RWPE1 (cell line): Measurements from ENCODE around the gene CCDC183.
"Not testable (repeated sequence)": the region's sequence is repeated elsewhere in the genome, so short reads cannot be mapped to it uniquely, and the experiment has no call there.

Source experiments
- CTCF ChIA-PET: fragments of 350-600 bp; sonication (Branson Sonifier 250); formaldehyde crosslinking; extraction: SDS; loops from one replicate; lab custom pipeline; 2021; lab: Yijun Ruan, JAX
- POLR2A ChIA-PET: fragments of 400-600 bp; formaldehyde crosslinking; extraction: SDS; loops from one replicate; lab custom pipeline; 2020; ENCODE audit warnings: antibody characterized with exemption; ENCODE audit not compliant: low non-redundant PET; lab: Yijun Ruan, JAX
- DNase-seq: peaks from one replicate; pipeline ENCODE4 v3.0.0; 2012; ENCODE audit warnings: low spot score
- H3K27ac ChIP-seq: fragments of 450-650 bp; 2 replicates; pipeline ENCODE4 v1.5.1; 2017
- CTCF ChIP-seq: fragments of 450-650 bp; conservative IDR thresholded peaks from 2 replicates; pipeline ENCODE4 v1.5.1; 2017; ENCODE audit warnings: low read depth, mild to moderate bottlenecking

Gene CCDC183

GRCh38 chr9:136760424-136760823 lies 35.7 kb upstream of the CCDC183 start:
- no peak overlapping the region for H3K27ac ChIP-seq
- TF ChIP-seq CTCF = no peak
- ChIA-PET POLR2A (interaction anchor here (0.6 to 1.0 kb wide), 2 partner anchors 33 to 124 kb away, joined by 3 read pairs; no protein-coding TSS in a partner anchor), CTCF (interaction anchor here (0.7 to 1.4 kb wide), 6 partner anchors 16 to 32 kb away, joined by 3 to 8 read pairs (median 4); no protein-coding TSS in a partner anchor)
- no peak for DNase-seq

- POLR2A ChIA-PET = interaction anchor here (0.6 to 1.0 kb wide), 2 partner anchors 33 to 124 kb away, joined by 3 read pairs; no protein-coding TSS in a partner anchor
- peak; percentile 81 for TF ChIP-seq CTCF
- CTCF ChIA-PET = interaction anchor here (0.5 to 1.4 kb wide), 9 partner anchors 16 to 123 kb away, joined by 3 to 8 read pairs (median 3); no protein-coding TSS in a partner anchor
- DNase-seq = peak; percentile 63
- H3K27ac ChIP-seq = not testable (repeated sequence)
Measured at GRCh38 chr9:136760834-136761544, 35.1 kb upstream of the CCDC183 start.

- TF ChIP-seq CTCF = no peak
- no peak overlapping the region for H3K27ac ChIP-seq
- no peak for DNase-seq
- ChIA-PET CTCF (interaction anchor here (0.5 to 0.8 kb wide), 5 partner anchors 16 to 123 kb away, joined by 3 to 5 read pairs (median 3); no protein-coding TSS in a partner anchor), POLR2A (interaction anchor here (0.7 kb wide), 1 partner anchor 89 kb away, joined by 3 read pairs; no protein-coding TSS in a partner anchor)
Measured at GRCh38 chr9:136761545-136761981, 34.6 kb upstream of the CCDC183 start.

GRCh38 chr9:136762221-136762691 lies 33.9 kb upstream of the CCDC183 start:
- TF ChIP-seq CTCF = no peak
- H3K27ac ChIP-seq = no peak overlapping the region
- no peak for DNase-seq
- POLR2A ChIA-PET = interaction anchor here (0.7 kb wide), 1 partner anchor 88 kb away, joined by 3 read pairs; no protein-coding TSS in a partner anchor
- CTCF ChIA-PET = no interaction called here

GRCh38 chr9:136762915-136763648 lies 33.1 kb upstream of the CCDC183 start:
- no peak overlapping the region for H3K27ac ChIP-seq
- POLR2A ChIA-PET = no interaction called here
- CTCF ChIA-PET = interaction anchor here (0.6 kb wide), 1 partner anchor 435 kb away, joined by 4 read pairs; no protein-coding TSS in a partner anchor
- peak; percentile 73 for DNase-seq
- no peak for TF ChIP-seq CTCF

- no peak for TF ChIP-seq CTCF
- H3K27ac ChIP-seq = no peak overlapping the region
- ChIA-PET POLR2A (no interaction called here), CTCF (no interaction called here)
- DNase-seq = no peak
Measured at GRCh38 chr9:136763649-136764035, 32.5 kb upstream of the CCDC183 start.
